ENCODE measurements around the gene ACTRT2.

GRCh38 chr1:3049905-3050304, 28.6 kb downstream of the ACTRT2 start:
- TF ChIP-seq ZFP30 (CRISPR knock-in tag; IDR thresholded peaks at IDR 0.05) = no peak
- no peak for TF ChIP-seq ARNTL (CRISPR knock-in tag; IDR thresholded peaks at IDR 0.05; ENCODE audit: borderline replicate concordance, low read depth)
- TF ChIP-seq RARB (CRISPR knock-in tag; IDR thresholded peaks at IDR 0.05) = no peak
- no peak for TF ChIP-seq CSDC2 (CRISPR knock-in tag; IDR thresholded peaks at IDR 0.05)
- no peak for TF ChIP-seq ESRRG (CRISPR knock-in tag; IDR thresholded peaks at IDR 0.05)
- TF ChIP-seq ZNF8 (CRISPR knock-in tag; IDR thresholded peaks at IDR 0.05) = no peak
- TF ChIP-seq ZNF565 (CRISPR knock-in tag; conservative IDR thresholded peaks at IDR 0.05; ENCODE audit: low read depth) = no peak
- no peak for TF ChIP-seq ZC3H10 (CRISPR knock-in tag; IDR thresholded peaks at IDR 0.05)
- TF ChIP-seq, protein P1, sequence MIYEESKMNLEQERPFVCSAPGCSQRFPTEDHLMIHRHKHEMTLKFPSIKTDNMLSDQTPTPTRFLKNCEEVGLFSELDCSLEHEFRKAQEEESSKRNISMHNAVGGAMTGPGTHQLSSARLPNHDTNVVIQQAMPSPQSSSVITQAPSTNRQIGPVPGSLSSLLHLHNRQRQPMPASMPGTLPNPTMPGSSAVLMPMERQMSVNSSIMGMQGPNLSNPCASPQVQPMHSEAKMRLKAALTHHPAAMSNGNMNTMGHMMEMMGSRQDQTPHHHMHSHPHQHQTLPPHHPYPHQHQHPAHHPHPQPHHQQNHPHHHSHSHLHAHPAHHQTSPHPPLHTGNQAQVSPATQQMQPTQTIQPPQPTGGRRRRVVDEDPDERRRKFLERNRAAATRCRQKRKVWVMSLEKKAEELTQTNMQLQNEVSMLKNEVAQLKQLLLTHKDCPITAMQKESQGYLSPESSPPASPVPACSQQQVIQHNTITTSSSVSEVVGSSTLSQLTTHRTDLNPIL (CRISPR knock-in tag; IDR thresholded peaks at IDR 0.05; ENCODE audit: low read depth) = no peak
- TF ChIP-seq PATZ1 (CRISPR knock-in tag; IDR thresholded peaks at IDR 0.05; ENCODE audit: borderline replicate concordance) = no peak
- TF ChIP-seq, protein P2, sequence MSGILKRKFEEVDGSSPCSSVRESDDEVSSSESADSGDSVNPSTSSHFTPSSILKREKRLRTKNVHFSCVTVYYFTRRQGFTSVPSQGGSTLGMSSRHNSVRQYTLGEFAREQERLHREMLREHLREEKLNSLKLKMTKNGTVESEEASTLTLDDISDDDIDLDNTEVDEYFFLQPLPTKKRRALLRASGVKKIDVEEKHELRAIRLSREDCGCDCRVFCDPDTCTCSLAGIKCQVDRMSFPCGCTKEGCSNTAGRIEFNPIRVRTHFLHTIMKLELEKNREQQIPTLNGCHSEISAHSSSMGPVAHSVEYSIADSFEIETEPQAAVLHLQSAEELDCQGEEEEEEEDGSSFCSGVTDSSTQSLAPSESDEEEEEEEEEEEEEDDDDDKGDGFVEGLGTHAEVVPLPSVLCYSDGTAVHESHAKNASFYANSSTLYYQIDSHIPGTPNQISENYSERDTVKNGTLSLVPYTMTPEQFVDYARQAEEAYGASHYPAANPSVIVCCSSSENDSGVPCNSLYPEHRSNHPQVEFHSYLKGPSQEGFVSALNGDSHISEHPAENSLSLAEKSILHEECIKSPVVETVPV (CRISPR knock-in tag; IDR thresholded peaks at IDR 0.05) = no peak
- no peak for TF ChIP-seq TCF4 (CRISPR knock-in tag; IDR thresholded peaks at IDR 0.05; ENCODE audit: borderline replicate concordance)
- TF ChIP-seq TOX (CRISPR knock-in tag; IDR thresholded peaks at IDR 0.05; ENCODE audit: borderline replicate concordance) = no peak
- TF ChIP-seq ZFP3 (CRISPR knock-in tag; IDR thresholded peaks at IDR 0.05) = no peak

Data from SK-N-SH treated with all-trans-retinoic acid at 6 μM for 48 hours (cell line).